GM12878 (cell line): Measurements from ENCODE around the gene FEN1. TPM values are rescaled to one million over a fixed set of nuclear protein-coding genes. Genes with fewer than 3 reads are reported as not detected.

Source experiments
- BACH1 ChIP-seq: fragments of 450-650 bp; IDR thresholded peaks from 2 replicates; pipeline ENCODE4 v1.6.1; 2017; ENCODE audit warnings: mild to moderate bottlenecking, borderline replicate concordance
- BHLHE40 ChIP-seq, 2 experiments: fragments of 450-650 bp in 1 of 2; IDR thresholded peaks; 2 replicates each; pipeline ENCODE4 v1.6.1; 2011 to 2017; ENCODE audit warnings: low read depth in 2 of 2, borderline replicate concordance in 1 of 2, improper control_type of control experiment in 1 of 2, low read length in 1 of 2, mild to moderate bottlenecking in 1 of 2
- CHD1 ChIP-seq: IDR thresholded peaks from 2 replicates; pipeline ENCODE4 v1.6.1; 2012; ENCODE audit warnings: low read depth, low read length, improper control_type of control experiment
- CHD2 ChIP-seq: IDR thresholded peaks from 2 replicates; pipeline ENCODE4 v1.6.1; 2011; ENCODE audit warnings: low read depth, low read length, improper control_type of control experiment, borderline replicate concordance
- FOXM1 ChIP-seq: IDR thresholded peaks from 2 replicates; pipeline ENCODE4 v1.6.1; 2012; ENCODE audit warnings: low read depth, mild to moderate bottlenecking, inconsistent platforms, low read length, moderate library complexity
- HDAC6 ChIP-seq: fragments of 200-600 bp; sonication (generic); IDR thresholded peaks from one replicate; pipeline ENCODE4 v1.8.0; 2017; ENCODE audit warnings: antibody characterized with exemption; ENCODE audit not compliant: unreplicated experiment
- HDGF ChIP-seq: fragments of 450-650 bp; IDR thresholded peaks from 2 replicates; pipeline ENCODE4 v1.6.1; 2016; ENCODE audit warnings: antibody characterized with exemption
- IRF4 ChIP-seq: IDR thresholded peaks from 2 replicates; pipeline ENCODE4 v1.6.1; 2011; ENCODE audit warnings: low read depth, low read length
- KLF5 ChIP-seq: fragments of 450-650 bp; IDR thresholded peaks from 2 replicates; pipeline ENCODE4 v1.6.1; 2014; ENCODE audit warnings: mild to moderate bottlenecking; ENCODE audit not compliant: partially characterized antibody
- LARP7 ChIP-seq: fragments of 450-650 bp; IDR thresholded peaks from 2 replicates; pipeline ENCODE4 v1.6.1; 2017; ENCODE audit warnings: mild to moderate bottlenecking
- MXI1 ChIP-seq: fragments of 150-350 bp; IDR thresholded peaks from 2 replicates; pipeline ENCODE4 v1.6.1; 2011; ENCODE audit warnings: low read depth, mild to moderate bottlenecking, inconsistent platforms, low read length, improper control_type of control experiment
- PML ChIP-seq: IDR thresholded peaks from 2 replicates; pipeline ENCODE4 v1.6.1; 2012; ENCODE audit warnings: low read length, inconsistent platforms
- POU2F2 ChIP-seq: IDR thresholded peaks from 3 replicates; pipeline ENCODE4 v1.6.1; 2011; ENCODE audit warnings: low read depth, mild to moderate bottlenecking, low read length, borderline replicate concordance
- RAD21 ChIP-seq: IDR thresholded peaks from 2 replicates; pipeline ENCODE4 v1.6.1; 2011; ENCODE audit warnings: mild to moderate bottlenecking, low read depth, low read length, moderate library complexity; ENCODE audit not compliant: insufficient read depth
- SIN3A ChIP-seq: IDR thresholded peaks from 2 replicates; pipeline ENCODE4 v1.6.1; 2012; ENCODE audit warnings: low read depth, low read length, improper control_type of control experiment
- TAF1 ChIP-seq: IDR thresholded peaks from 2 replicates; pipeline ENCODE4 v1.6.1; 2011; ENCODE audit warnings: mild to moderate bottlenecking, low read depth, low read length, borderline replicate concordance
- TARDBP ChIP-seq: IDR thresholded peaks from 2 replicates; pipeline ENCODE4 v1.6.1; 2016; ENCODE audit warnings: borderline replicate concordance
- TCF3 ChIP-seq: IDR thresholded peaks from 2 replicates; pipeline ENCODE4 v1.6.1; 2012; ENCODE audit warnings: low read depth, mild to moderate bottlenecking, low read length, borderline replicate concordance; ENCODE audit not compliant: insufficient read depth
- ZSCAN29 ChIP-seq: fragments of 450-650 bp; IDR thresholded peaks from 2 replicates; pipeline ENCODE4 v1.6.1; 2017; ENCODE audit warnings: mild to moderate bottlenecking, moderate library complexity
- polyA plus RNA-seq, 11 experiments: library from polyadenylated mRNA; depleted of rRNA in 4 of 11; unstranded in 6 of 11; stranded (reverse) in 5 of 11; fragments of >200 nt; fragmentation: Nextera tagmentation in 4 of 11; fragmentation: Illumina TruSeq in 1 of 11; extraction: Ambion mirVana in 4 of 11; extraction: Trizol in 1 of 11; gene quantifications; 1 replicate in 1 of 11; 2 replicates in 10 of 11; pipeline versions ENCODE4 v1.2.1 to v1.2.3, GENCODE V29; 2011 to 2016; ENCODE audit warnings: inconsistent platforms in 2 of 11, missing spikeins in 2 of 11, low read depth in 1 of 11
- total RNA-seq, 4 experiments: library from RNA; depleted of rRNA in 3 of 4; stranded (reverse); fragments of >200 nt in 3 of 4; fragmentation: Illumina TruSeq in 1 of 4; extraction: Trizol in 1 of 4; gene quantifications; 2 replicates each; pipeline versions ENCODE4 v1.2.1 to v1.2.3, GENCODE V29; 2013 to 2021
- TF ChIP-seq, protein P1 (sequence below): fragments of 450-650 bp; IDR thresholded peaks from 2 replicates; pipeline ENCODE4 v1.6.1; 2017; ENCODE audit warnings: low read depth, mild to moderate bottlenecking, moderate library complexity
- TF ChIP-seq, protein P2 (sequence below): fragments of 450-650 bp; conservative IDR thresholded peaks from 2 replicates; pipeline ENCODE4 v1.6.1; 2017; ENCODE audit warnings: mild to moderate bottlenecking, moderate library complexity
- TF ChIP-seq, protein P3 (sequence below): fragments of 450-650 bp; IDR thresholded peaks from 2 replicates; pipeline ENCODE4 v1.6.1; 2017; ENCODE audit warnings: mild to moderate bottlenecking, moderate library complexity

FEN1 gene
- total and polyA plus RNA-seq, 10 of the 15 experiments (the other 5 are each of a cell fraction or from before 2014, with no cell fraction given), result 54.8 to 282 (median 125) TPM

- TF ChIP-seq POU2F2 (peak; percentile 54; the same call in 1 of the 3 replicates), MXI1 (peak; percentile 17; the same call in 1 of the 2 replicates), TARDBP (peak; percentile 23; the same call in 1 of the 2 replicates), PML (peak; percentile 56; the same call in 1 of the 2 replicates), BHLHE40 (IDR thresholded peaks at IDR 0.05; ENCODE audit: borderline replicate concordance in 1 of 2, low read depth in 2 of 2, low read length in 1 of 2) (peak in 1 of 2 experiments; percentile 74; a peak in 2 of 4 replicates), SIN3A (peak; percentile 71; the same call in 1 of the 2 replicates), TAF1 (peak; percentile 24; the same call in 1 of the 2 replicates), KLF5 (no peak), CHD1 (peak; percentile 72; the same call in 1 of the 2 replicates), RAD21 (no peak), FOXM1 (no peak), CHD2 (no peak), HDAC6 (no peak), ZSCAN29 (no peak), IRF4 (no peak), BACH1 (peak; percentile 92), LARP7 (peak; percentile 89), TCF3 (peak; percentile 75; the same call in 1 of the 2 replicates), HDGF (peak; percentile 73; the same call in 1 of the 2 replicates)
- TF ChIP-seq, protein P1, sequence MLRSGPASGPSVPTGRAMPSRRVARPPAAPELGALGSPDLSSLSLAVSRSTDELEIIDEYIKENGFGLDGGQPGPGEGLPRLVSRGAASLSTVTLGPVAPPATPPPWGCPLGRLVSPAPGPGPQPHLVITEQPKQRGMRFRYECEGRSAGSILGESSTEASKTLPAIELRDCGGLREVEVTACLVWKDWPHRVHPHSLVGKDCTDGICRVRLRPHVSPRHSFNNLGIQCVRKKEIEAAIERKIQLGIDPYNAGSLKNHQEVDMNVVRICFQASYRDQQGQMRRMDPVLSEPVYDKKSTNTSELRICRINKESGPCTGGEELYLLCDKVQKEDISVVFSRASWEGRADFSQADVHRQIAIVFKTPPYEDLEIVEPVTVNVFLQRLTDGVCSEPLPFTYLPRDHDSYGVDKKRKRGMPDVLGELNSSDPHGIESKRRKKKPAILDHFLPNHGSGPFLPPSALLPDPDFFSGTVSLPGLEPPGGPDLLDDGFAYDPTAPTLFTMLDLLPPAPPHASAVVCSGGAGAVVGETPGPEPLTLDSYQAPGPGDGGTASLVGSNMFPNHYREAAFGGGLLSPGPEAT, result peak; percentile 64; the same call in 1 of the 2 replicates
- TF ChIP-seq, protein P2, sequence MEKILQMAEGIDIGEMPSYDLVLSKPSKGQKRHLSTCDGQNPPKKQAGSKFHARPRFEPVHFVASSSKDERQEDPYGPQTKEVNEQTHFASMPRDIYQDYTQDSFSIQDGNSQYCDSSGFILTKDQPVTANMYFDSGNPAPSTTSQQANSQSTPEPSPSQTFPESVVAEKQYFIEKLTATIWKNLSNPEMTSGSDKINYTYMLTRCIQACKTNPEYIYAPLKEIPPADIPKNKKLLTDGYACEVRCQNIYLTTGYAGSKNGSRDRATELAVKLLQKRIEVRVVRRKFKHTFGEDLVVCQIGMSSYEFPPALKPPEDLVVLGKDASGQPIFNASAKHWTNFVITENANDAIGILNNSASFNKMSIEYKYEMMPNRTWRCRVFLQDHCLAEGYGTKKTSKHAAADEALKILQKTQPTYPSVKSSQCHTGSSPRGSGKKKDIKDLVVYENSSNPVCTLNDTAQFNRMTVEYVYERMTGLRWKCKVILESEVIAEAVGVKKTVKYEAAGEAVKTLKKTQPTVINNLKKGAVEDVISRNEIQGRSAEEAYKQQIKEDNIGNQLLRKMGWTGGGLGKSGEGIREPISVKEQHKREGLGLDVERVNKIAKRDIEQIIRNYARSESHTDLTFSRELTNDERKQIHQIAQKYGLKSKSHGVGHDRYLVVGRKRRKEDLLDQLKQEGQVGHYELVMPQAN, result peak; percentile 81
- TF ChIP-seq, protein P3, sequence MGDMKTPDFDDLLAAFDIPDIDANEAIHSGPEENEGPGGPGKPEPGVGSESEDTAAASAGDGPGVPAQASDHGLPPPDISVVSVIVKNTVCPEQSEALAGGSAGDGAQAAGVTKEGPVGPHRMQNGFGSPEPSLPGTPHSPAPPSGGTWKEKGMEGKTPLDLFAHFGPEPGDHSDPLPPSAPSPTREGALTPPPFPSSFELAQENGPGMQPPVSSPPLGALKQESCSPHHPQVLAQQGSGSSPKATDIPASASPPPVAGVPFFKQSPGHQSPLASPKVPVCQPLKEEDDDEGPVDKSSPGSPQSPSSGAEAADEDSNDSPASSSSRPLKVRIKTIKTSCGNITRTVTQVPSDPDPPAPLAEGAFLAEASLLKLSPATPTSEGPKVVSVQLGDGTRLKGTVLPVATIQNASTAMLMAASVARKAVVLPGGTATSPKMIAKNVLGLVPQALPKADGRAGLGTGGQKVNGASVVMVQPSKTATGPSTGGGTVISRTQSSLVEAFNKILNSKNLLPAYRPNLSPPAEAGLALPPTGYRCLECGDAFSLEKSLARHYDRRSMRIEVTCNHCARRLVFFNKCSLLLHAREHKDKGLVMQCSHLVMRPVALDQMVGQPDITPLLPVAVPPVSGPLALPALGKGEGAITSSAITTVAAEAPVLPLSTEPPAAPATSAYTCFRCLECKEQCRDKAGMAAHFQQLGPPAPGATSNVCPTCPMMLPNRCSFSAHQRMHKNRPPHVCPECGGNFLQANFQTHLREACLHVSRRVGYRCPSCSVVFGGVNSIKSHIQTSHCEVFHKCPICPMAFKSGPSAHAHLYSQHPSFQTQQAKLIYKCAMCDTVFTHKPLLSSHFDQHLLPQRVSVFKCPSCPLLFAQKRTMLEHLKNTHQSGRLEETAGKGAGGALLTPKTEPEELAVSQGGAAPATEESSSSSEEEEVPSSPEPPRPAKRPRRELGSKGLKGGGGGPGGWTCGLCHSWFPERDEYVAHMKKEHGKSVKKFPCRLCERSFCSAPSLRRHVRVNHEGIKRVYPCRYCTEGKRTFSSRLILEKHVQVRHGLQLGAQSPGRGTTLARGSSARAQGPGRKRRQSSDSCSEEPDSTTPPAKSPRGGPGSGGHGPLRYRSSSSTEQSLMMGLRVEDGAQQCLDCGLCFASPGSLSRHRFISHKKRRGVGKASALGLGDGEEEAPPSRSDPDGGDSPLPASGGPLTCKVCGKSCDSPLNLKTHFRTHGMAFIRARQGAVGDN, result peak; percentile 36
Observed at GRCh38 chr11:61827571-61828378, 35.1 kb downstream of the FEN1 start, which contains the start of gene FADS2 (continued).
